Measurements from ENCODE around the gene TMEM240.

TMEM240 gene

GRCh38 chr1:1573843-1574720, 33.7 kb upstream of the TMEM240 start:
- TF ChIP-seq CTCF (IDR thresholded peaks at IDR 0.05; ENCODE audit: low read depth, low read length, missing control alignments): peak; percentile 3

GRCh38 chr1:1569341-1569740, 28.9 kb upstream of the TMEM240 start:
- no peak for TF ChIP-seq CTCF (IDR thresholded peaks at IDR 0.05; ENCODE audit: low read depth, low read length, missing control alignments)
- no peak overlapping the region for H3K4me3 ChIP-seq (ENCODE audit: low read depth, low read length)
- DNase-seq (ENCODE audit: low read depth): no peak

More at GRCh38 chr1:1573843-1574720, 33.7 kb upstream of the TMEM240 start:
- H3K4me3 ChIP-seq (ENCODE audit: low read depth, low read length): peak overlapping the region; percentile 92
- no peak for DNase-seq (ENCODE audit: low read depth)

GRCh38 chr1:1567891-1568291, 27.5 kb upstream of the TMEM240 start:
- no peak for DNase-seq (ENCODE audit: low read depth)
- TF ChIP-seq CTCF (IDR thresholded peaks at IDR 0.05; ENCODE audit: low read depth, low read length, missing control alignments): no peak
- H3K4me3 ChIP-seq (ENCODE audit: low read depth, low read length): no peak overlapping the region

GRCh38 chr1:1567152-1567875, 26.9 kb upstream of the TMEM240 start:
- no peak for DNase-seq (ENCODE audit: low read depth)
- TF ChIP-seq CTCF (IDR thresholded peaks at IDR 0.05; ENCODE audit: low read depth, low read length, missing control alignments): no peak
- H3K4me3 ChIP-seq (ENCODE audit: low read depth, low read length): no peak overlapping the region

GRCh38 chr1:1565340-1565739, 24.9 kb upstream of the TMEM240 start:
- H3K4me3 ChIP-seq (ENCODE audit: low read depth, low read length): no peak overlapping the region
- no peak for DNase-seq (ENCODE audit: low read depth)
- no peak for TF ChIP-seq CTCF (IDR thresholded peaks at IDR 0.05; ENCODE audit: low read depth, low read length, missing control alignments)

- H3K4me3 ChIP-seq (ENCODE audit: low read depth, low read length): no peak overlapping the region
- TF ChIP-seq CTCF (IDR thresholded peaks at IDR 0.05; ENCODE audit: low read depth, low read length, missing control alignments): no peak
- DNase-seq (ENCODE audit: low read depth): no peak
Measured at GRCh38 chr1:1564268-1564667, 23.8 kb upstream of the TMEM240 start.

Data from GM12864 (cell line).